Gastrocnemius medialis (tissue), 4 donors: Measurements from ENCODE around the gene TMEM132A.

Source experiments
- POLR2A ChIP-seq, 2 donors: fragments of 450-650 bp; IDR thresholded peaks; one replicate each; pipeline ENCODE4 v1.6.1; 2017; ENCODE audit warnings: antibody characterized with exemption in 2 of 2, mild to moderate bottlenecking in 2 of 2, moderate library complexity in 2 of 2
- TF ChIP-seq, protein P1 (sequence below), 5 experiments: fragments of 450-650 bp in 3 of 5; fragments of 200-600 bp in 2 of 5; sonication (generic) in 2 of 5; IDR thresholded peaks in 4 of 5; conservative IDR thresholded peaks in 1 of 5; 1 replicate in 4 of 5; 2 replicates in 1 of 5; pipeline ENCODE4 v1.5.1; 2016 to 2019; ENCODE audit warnings: antibody characterized with exemption in 5 of 5, mild to moderate bottlenecking in 3 of 5, moderate library complexity in 3 of 5

DNA sequence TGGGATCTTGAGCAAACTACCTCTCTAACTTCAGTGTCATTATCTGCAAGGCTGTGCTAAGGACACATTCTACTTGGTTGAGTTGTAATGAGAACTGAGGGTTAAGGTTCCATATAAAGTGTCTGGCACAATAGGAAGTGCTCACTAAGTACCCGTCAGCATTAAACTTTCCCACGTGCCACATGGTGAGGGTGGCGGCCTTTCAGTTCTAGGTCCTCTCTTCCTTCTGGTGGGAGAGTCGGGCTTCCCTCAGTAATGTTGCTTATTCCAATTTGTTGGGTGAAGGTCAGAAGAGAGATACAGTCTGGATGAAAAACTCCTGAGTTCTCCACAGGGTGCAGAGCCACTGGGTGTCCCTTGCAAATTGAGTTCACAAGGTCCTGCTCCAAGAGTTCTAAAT lies 42.6 kb downstream of the TMEM132A start:
- TF ChIP-seq, protein P1, sequence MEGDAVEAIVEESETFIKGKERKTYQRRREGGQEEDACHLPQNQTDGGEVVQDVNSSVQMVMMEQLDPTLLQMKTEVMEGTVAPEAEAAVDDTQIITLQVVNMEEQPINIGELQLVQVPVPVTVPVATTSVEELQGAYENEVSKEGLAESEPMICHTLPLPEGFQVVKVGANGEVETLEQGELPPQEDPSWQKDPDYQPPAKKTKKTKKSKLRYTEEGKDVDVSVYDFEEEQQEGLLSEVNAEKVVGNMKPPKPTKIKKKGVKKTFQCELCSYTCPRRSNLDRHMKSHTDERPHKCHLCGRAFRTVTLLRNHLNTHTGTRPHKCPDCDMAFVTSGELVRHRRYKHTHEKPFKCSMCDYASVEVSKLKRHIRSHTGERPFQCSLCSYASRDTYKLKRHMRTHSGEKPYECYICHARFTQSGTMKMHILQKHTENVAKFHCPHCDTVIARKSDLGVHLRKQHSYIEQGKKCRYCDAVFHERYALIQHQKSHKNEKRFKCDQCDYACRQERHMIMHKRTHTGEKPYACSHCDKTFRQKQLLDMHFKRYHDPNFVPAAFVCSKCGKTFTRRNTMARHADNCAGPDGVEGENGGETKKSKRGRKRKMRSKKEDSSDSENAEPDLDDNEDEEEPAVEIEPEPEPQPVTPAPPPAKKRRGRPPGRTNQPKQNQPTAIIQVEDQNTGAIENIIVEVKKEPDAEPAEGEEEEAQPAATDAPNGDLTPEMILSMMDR (IDR thresholded peaks at IDR 0.05 in 4 of 5, conservative IDR thresholded peaks at IDR 0.05 in 1 of 5), result no peak
- no peak for TF ChIP-seq POLR2A (IDR thresholded peaks at IDR 0.05)
